SK-N-SH treated with all-trans-retinoic acid at 6 μM for 48 hours (cell line): ENCODE measurements around the gene DTNB.

Experiments
- ATAC-seq: fragments of 200-7000 bp; cut with Tn5 transposase; 3 replicates; pipeline ENCODE4 v1.9.1; 2020; ENCODE audit warnings: mild to moderate bottlenecking, moderate library complexity
- ARNTL ChIP-seq: fragments of 450-650 bp; formaldehyde crosslinking; IDR thresholded peaks from 2 replicates; pipeline ENCODE4 v1.5.0; 2020; ENCODE audit warnings: low read depth, mild to moderate bottlenecking, moderate library complexity, borderline replicate concordance
- BACH2 ChIP-seq: fragments of 250-450 bp; sonication (Bioruptor Pico); IDR thresholded peaks from 2 replicates; pipeline ENCODE4 v1.9.0; 2021; ENCODE audit warnings: mild to moderate bottlenecking, borderline replicate concordance
- CREB5 ChIP-seq: fragments of 250-450 bp; sonication (Bioruptor Pico); IDR thresholded peaks from 2 replicates; pipeline ENCODE4 v1.5.1; 2020; ENCODE audit warnings: low read depth, mild to moderate bottlenecking, moderate library complexity
- CSDC2 ChIP-seq: fragments of 250-450 bp; sonication (Bioruptor Pico); IDR thresholded peaks from 2 replicates; pipeline ENCODE4 v1.5.0; 2020; ENCODE audit warnings: mild to moderate bottlenecking, moderate library complexity
- CSRNP3 ChIP-seq: fragments of 250-450 bp; sonication (Bioruptor Pico); IDR thresholded peaks from 2 replicates; pipeline ENCODE4 v1.5.1; 2021; ENCODE audit warnings: mild to moderate bottlenecking, moderate library complexity
- ESRRG ChIP-seq: fragments of 250-450 bp; sonication (Bioruptor Pico); IDR thresholded peaks from 2 replicates; pipeline ENCODE4 v1.6.1; 2021; ENCODE audit warnings: mild to moderate bottlenecking
- GLIS3 ChIP-seq: fragments of 250-450 bp; sonication (Bioruptor Pico); IDR thresholded peaks from 2 replicates; pipeline ENCODE4 v1.5.0; 2020; ENCODE audit warnings: mild to moderate bottlenecking, moderate library complexity
- ISL1 ChIP-seq: fragments of 250-450 bp; sonication (Bioruptor Pico); IDR thresholded peaks from 2 replicates; pipeline ENCODE4 v2.1.2; 2022; ENCODE audit warnings: mild to moderate bottlenecking, moderate library complexity
- OSR1 ChIP-seq: fragments of 250-450 bp; sonication (Bioruptor Pico); IDR thresholded peaks from 2 replicates; pipeline ENCODE4 v1.8.0; 2022; ENCODE audit warnings: moderate library complexity, mild to moderate bottlenecking, inconsistent platforms
- PATZ1 ChIP-seq: fragments of 250-450 bp; sonication (Bioruptor Pico); IDR thresholded peaks from 2 replicates; pipeline ENCODE4 v1.8.0; 2020; ENCODE audit warnings: mild to moderate bottlenecking, moderate library complexity, borderline replicate concordance
- POU6F1 ChIP-seq: fragments of 250-450 bp; sonication (Bioruptor Pico); IDR thresholded peaks from 2 replicates; pipeline ENCODE4 v1.8.0; 2021; ENCODE audit warnings: low read depth, mild to moderate bottlenecking, moderate library complexity, borderline replicate concordance
- PPARA ChIP-seq: fragments of 250-450 bp; sonication (Bioruptor Pico); IDR thresholded peaks from 2 replicates; pipeline ENCODE4 v1.5.0; 2020; ENCODE audit warnings: mild to moderate bottlenecking, borderline replicate concordance
- RARB ChIP-seq: fragments of 250-450 bp; sonication (Bioruptor Pico); IDR thresholded peaks from 2 replicates; pipeline ENCODE4 v1.8.0; 2021; ENCODE audit warnings: mild to moderate bottlenecking, moderate library complexity
- SNAI2 ChIP-seq: fragments of 250-450 bp; sonication (Bioruptor Pico); IDR thresholded peaks from 2 replicates; pipeline ENCODE4 v1.5.0; 2020; ENCODE audit warnings: mild to moderate bottlenecking, moderate library complexity
- TCF4 ChIP-seq: fragments of 250-450 bp; sonication (Bioruptor Pico); IDR thresholded peaks from 2 replicates; pipeline ENCODE4 v1.8.0; 2021; ENCODE audit warnings: mild to moderate bottlenecking, moderate library complexity, borderline replicate concordance
- TOX ChIP-seq: fragments of 250-450 bp; sonication (Bioruptor Pico); IDR thresholded peaks from 2 replicates; pipeline ENCODE4 v1.8.0; 2021; ENCODE audit warnings: mild to moderate bottlenecking, moderate library complexity, borderline replicate concordance
- TSHZ2 ChIP-seq: fragments of 250-450 bp; sonication (Bioruptor Pico); IDR thresholded peaks from 2 replicates; pipeline ENCODE4 v1.5.0; 2020; ENCODE audit warnings: mild to moderate bottlenecking, moderate library complexity
- ZC3H10 ChIP-seq: fragments of 250-450 bp; sonication (Bioruptor Pico); IDR thresholded peaks from 2 replicates; pipeline ENCODE4 v1.5.1; 2021; ENCODE audit warnings: mild to moderate bottlenecking, moderate library complexity
- ZFP3 ChIP-seq: fragments of 250-450 bp; sonication (Bioruptor Pico); IDR thresholded peaks from 2 replicates; pipeline ENCODE4 v1.5.0; 2020; ENCODE audit warnings: mild to moderate bottlenecking, moderate library complexity
- ZNF565 ChIP-seq: fragments of 450-650 bp; formaldehyde crosslinking; conservative IDR thresholded peaks from 2 replicates; pipeline ENCODE4 v1.5.0; 2020; ENCODE audit warnings: low read depth, mild to moderate bottlenecking, moderate library complexity
- ZNF70 ChIP-seq: fragments of 450-650 bp; formaldehyde crosslinking; IDR thresholded peaks from 2 replicates; pipeline ENCODE4 v1.5.0; 2020; ENCODE audit warnings: mild to moderate bottlenecking, moderate library complexity
- ZNF8 ChIP-seq: fragments of 450-650 bp; formaldehyde crosslinking; IDR thresholded peaks from 2 replicates; pipeline ENCODE4 v1.5.0; 2020; ENCODE audit warnings: mild to moderate bottlenecking, moderate library complexity

DTNB gene

GRCh38 chr2:25381502-25381901, 291.9 kb downstream of the DTNB start (continued):
- TF ChIP-seq ZNF565 (CRISPR knock-in tag): no peak
- no peak for TF ChIP-seq ZFP3 (CRISPR knock-in tag)
- no peak for TF ChIP-seq SNAI2
- TF ChIP-seq ISL1 (CRISPR knock-in tag): no peak
- TF ChIP-seq RARB (CRISPR knock-in tag): no peak

GRCh38 chr2:25380586-25381375, 292.6 kb downstream of the DTNB start:
- no peak for TF ChIP-seq CSRNP3 (CRISPR knock-in tag)
- no peak for TF ChIP-seq CSDC2 (CRISPR knock-in tag)
- no peak for TF ChIP-seq ZNF565 (CRISPR knock-in tag)
- no peak for TF ChIP-seq CREB5 (CRISPR knock-in tag)
- TF ChIP-seq POU6F1: no peak
- no peak for TF ChIP-seq ZNF70 (CRISPR knock-in tag)
- TF ChIP-seq ZFP3 (CRISPR knock-in tag): no peak
- no peak for TF ChIP-seq PATZ1
- TF ChIP-seq OSR1 (CRISPR knock-in tag): no peak
- TF ChIP-seq ZC3H10 (CRISPR knock-in tag): no peak
- no peak for TF ChIP-seq SNAI2
- no peak for TF ChIP-seq ESRRG (CRISPR knock-in tag)
- no peak for TF ChIP-seq PPARA (CRISPR knock-in tag)
- ATAC-seq: no peak

- no peak for TF ChIP-seq ISL1 (CRISPR knock-in tag)
- no peak for TF ChIP-seq GLIS3
- TF ChIP-seq ZNF70 (CRISPR knock-in tag): no peak
- TF ChIP-seq ZFP3 (CRISPR knock-in tag): no peak
- no peak for TF ChIP-seq CSDC2 (CRISPR knock-in tag)
- TF ChIP-seq OSR1 (CRISPR knock-in tag): no peak
- no peak for TF ChIP-seq ZC3H10 (CRISPR knock-in tag)
- no peak for TF ChIP-seq RARB (CRISPR knock-in tag)
- no peak for TF ChIP-seq ZNF565 (CRISPR knock-in tag)
- ATAC-seq: no peak
Measured at GRCh38 chr2:25380023-25380422, 293.4 kb downstream of the DTNB start.

- TF ChIP-seq ZFP3 (CRISPR knock-in tag) (no peak), SNAI2 (no peak), TSHZ2 (CRISPR knock-in tag) (no peak), ZNF565 (CRISPR knock-in tag) (no peak), ZNF70 (CRISPR knock-in tag) (no peak), ISL1 (CRISPR knock-in tag) (no peak), BACH2 (CRISPR knock-in tag) (no peak), GLIS3 (no peak), RARB (CRISPR knock-in tag) (no peak), ZNF8 (no peak), ESRRG (CRISPR knock-in tag) (no peak), ARNTL (CRISPR knock-in tag) (no peak), TOX (CRISPR knock-in tag) (no peak), CSRNP3 (CRISPR knock-in tag) (no peak), TCF4 (CRISPR knock-in tag) (no peak), CREB5 (CRISPR knock-in tag) (no peak)
- no peak for ATAC-seq
Measured at GRCh38 chr2:25379535-25379934, 293.8 kb downstream of the DTNB start.
